ENCODE results near the gene TLE3.

TLE3 gene

DNA sequence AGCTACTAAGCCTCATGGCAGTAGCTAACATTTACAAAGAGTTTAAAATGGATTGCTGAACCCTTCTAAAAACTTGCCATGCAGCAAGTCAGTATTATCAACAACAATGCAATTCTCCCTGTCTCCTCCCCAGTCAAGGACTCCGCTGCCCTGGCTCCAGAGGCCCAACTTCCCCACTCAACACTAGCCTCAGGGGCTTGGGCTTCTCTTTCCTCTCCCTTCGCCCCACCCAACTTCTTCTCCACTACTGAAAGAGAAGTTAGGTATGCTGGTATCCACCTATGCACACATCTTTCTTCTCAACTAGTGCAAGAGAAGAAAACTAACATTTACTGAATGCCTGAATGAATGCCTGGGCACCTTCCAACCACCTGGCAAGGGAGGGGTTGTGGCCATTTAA is 30.7 kb downstream of the TLE3 start:
- peaks cover 48% of the 10 kb centered on the region for H3K36me3 ChIP-seq
- no peaks in the 10 kb centered on the region for H3K9me3 ChIP-seq
- H3K4me1 ChIP-seq, result peaks cover 16% of the 10 kb centered on the region
- H3K4me3 ChIP-seq (ENCODE audit: low read depth, low read length), result no peak overlapping the region
- TF ChIP-seq, protein P1, sequence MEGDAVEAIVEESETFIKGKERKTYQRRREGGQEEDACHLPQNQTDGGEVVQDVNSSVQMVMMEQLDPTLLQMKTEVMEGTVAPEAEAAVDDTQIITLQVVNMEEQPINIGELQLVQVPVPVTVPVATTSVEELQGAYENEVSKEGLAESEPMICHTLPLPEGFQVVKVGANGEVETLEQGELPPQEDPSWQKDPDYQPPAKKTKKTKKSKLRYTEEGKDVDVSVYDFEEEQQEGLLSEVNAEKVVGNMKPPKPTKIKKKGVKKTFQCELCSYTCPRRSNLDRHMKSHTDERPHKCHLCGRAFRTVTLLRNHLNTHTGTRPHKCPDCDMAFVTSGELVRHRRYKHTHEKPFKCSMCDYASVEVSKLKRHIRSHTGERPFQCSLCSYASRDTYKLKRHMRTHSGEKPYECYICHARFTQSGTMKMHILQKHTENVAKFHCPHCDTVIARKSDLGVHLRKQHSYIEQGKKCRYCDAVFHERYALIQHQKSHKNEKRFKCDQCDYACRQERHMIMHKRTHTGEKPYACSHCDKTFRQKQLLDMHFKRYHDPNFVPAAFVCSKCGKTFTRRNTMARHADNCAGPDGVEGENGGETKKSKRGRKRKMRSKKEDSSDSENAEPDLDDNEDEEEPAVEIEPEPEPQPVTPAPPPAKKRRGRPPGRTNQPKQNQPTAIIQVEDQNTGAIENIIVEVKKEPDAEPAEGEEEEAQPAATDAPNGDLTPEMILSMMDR (IDR thresholded peaks at IDR 0.05; ENCODE audit: low read depth, low read length), result no peak
- DNase-seq, result no peak
- no peaks in the 10 kb centered on the region for H3K27me3 ChIP-seq

GRCh38 chr15:70066447-70066846 is 31.3 kb downstream of the TLE3 start:
- Histone ChIP-seq H3K36me3 (peaks cover 45% of the 10 kb centered on the region), H3K27me3 (no peaks in the 10 kb centered on the region)
- no peak for DNase-seq

GRCh38 chr15:70066004-70066403 is 31.7 kb downstream of the TLE3 start:
- Histone ChIP-seq H3K4me1 (peaks cover 24% of the 10 kb centered on the region), H3K9me3 (no peaks in the 10 kb centered on the region), H3K36me3 (peaks cover 45% of the 10 kb centered on the region), H3K27me3 (no peaks in the 10 kb centered on the region), H3K4me3 (ENCODE audit: low read depth, low read length) (no peak overlapping the region)
- no peak for DNase-seq
- TF ChIP-seq, protein P1 (IDR thresholded peaks at IDR 0.05; ENCODE audit: low read depth, low read length), result no peak

More at GRCh38 chr15:70066447-70066846, 31.3 kb downstream of the TLE3 start:
- H3K4me1 ChIP-seq, result peaks cover 19% of the 10 kb centered on the region
- no peaks in the 10 kb centered on the region for H3K9me3 ChIP-seq
- TF ChIP-seq, protein P1 (IDR thresholded peaks at IDR 0.05; ENCODE audit: low read depth, low read length), result no peak
- H3K4me3 ChIP-seq (ENCODE audit: low read depth, low read length), result no peak overlapping the region

DNA sequence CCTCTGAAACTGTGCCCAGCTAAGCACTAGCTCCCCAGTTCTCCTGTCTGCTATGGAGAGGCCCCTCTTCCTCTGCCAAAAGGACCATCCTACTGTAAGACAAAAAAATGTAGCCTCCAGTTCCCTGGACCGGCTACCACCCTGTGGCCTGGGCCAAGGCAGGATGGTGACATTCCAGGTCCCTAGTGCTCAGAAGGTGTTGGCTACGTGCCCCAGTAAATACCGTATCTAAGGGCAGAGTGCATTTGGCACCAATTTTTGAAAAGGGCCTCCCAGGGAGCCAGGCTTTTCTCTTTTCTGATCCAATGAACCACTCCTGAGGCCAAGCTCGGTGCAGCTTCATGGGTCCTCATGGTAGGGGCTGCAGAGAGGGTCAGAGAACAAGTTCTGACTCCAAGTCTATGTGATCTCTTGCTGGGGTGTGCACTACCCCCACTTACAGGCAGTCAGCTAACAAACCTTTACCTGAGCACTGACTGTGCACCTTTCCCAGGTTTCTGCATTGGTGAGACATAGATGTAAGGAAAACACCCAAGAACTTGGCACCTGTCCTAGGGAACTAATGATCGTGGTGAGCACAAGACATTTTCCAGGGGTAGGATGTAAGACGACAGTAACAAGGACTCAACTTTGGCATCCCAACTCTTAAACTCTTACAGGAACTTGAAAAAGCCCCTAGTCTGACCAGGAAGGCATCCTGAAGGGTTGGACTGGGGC is 32.6 kb downstream of the TLE3 start:
- H3K4me1 ChIP-seq, result peaks cover 29% of the 10 kb centered on the region
- DNase-seq, result no peak
- H3K4me3 ChIP-seq (ENCODE audit: low read depth, low read length), result no peak overlapping the region
- H3K27me3 ChIP-seq, result no peaks in the 10 kb centered on the region
- H3K9me3 ChIP-seq, result no peaks in the 10 kb centered on the region
- TF ChIP-seq, protein P1 (IDR thresholded peaks at IDR 0.05; ENCODE audit: low read depth, low read length), result no peak
- H3K36me3 ChIP-seq, result peaks cover 45% of the 10 kb centered on the region

GRCh38 chr15:70064441-70064840 is 33.3 kb downstream of the TLE3 start:
- Histone ChIP-seq H3K9me3 (no peaks in the 10 kb centered on the region), H3K4me3 (ENCODE audit: low read depth, low read length) (no peak overlapping the region), H3K27me3 (no peaks in the 10 kb centered on the region), H3K36me3 (peaks cover 45% of the 10 kb centered on the region), H3K4me1 (peaks cover 29% of the 10 kb centered on the region)
- DNase-seq, result no peak
- TF ChIP-seq, protein P1 (IDR thresholded peaks at IDR 0.05; ENCODE audit: low read depth, low read length), result no peak

DNA sequence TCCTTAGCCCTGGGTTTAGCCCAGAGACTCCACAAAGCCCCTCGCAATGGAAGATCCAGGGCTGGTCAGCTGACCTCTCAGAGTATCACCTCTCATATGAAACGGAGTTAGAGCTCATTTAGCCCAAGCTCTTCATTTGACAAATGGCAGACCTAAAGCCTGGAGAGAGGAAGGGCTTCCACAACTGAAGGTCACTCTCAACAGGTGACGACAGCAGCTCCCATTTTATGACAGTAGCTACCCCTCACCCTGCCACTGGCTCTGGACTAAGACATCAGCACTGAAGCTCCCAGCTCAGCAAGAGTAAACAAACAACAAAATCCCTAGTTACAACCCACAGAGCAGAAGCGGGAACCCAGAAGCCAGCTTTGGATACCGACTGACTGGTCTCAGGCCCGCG is 33.7 kb downstream of the TLE3 start:
- peaks cover 45% of the 10 kb centered on the region for H3K36me3 ChIP-seq
- peaks cover 29% of the 10 kb centered on the region for H3K4me1 ChIP-seq
- no peak overlapping the region for H3K4me3 ChIP-seq (ENCODE audit: low read depth, low read length)
- DNase-seq, result no peak
- TF ChIP-seq, protein P1 (IDR thresholded peaks at IDR 0.05; ENCODE audit: low read depth, low read length), result no peak
- H3K9me3 ChIP-seq, result no peaks in the 10 kb centered on the region
- no peaks in the 10 kb centered on the region for H3K27me3 ChIP-seq
